IPS-18a (cell line): ENCODE results near the gene CISH.

ENCODE experiments used
- H3K27ac ChIP-seq: one replicate; pipeline ENCODE4 v1.5.1; 2013; ENCODE audit warnings: low read length
- H3K27me3 ChIP-seq: one replicate; pipeline ENCODE4 v1.6.1; 2013; ENCODE audit warnings: mild to moderate bottlenecking, low read length; ENCODE audit not compliant: control insufficient read depth, insufficient read depth
- H3K36me3 ChIP-seq: one replicate; pipeline ENCODE4 v1.6.1; 2013; ENCODE audit warnings: low read depth, low read length; ENCODE audit not compliant: control insufficient read depth
- H3K4me1 ChIP-seq: one replicate; pipeline ENCODE4 v1.6.1; 2013; ENCODE audit warnings: low read depth, low read length; ENCODE audit not compliant: control insufficient read depth
- H3K4me3 ChIP-seq: one replicate; pipeline ENCODE4 v1.5.1; 2013; ENCODE audit warnings: low read length
- H3K9ac ChIP-seq: one replicate; pipeline ENCODE4 v1.6.1; 2013; ENCODE audit warnings: mild to moderate bottlenecking, low read length, moderate library complexity
- H3K9me3 ChIP-seq: one replicate; pipeline ENCODE4 v1.6.1; 2013; ENCODE audit warnings: low read depth, low read length; ENCODE audit not compliant: control insufficient read depth

The CISH gene

GRCh38 chr3:50563867-50564266, 47.7 kb downstream of the CISH start:
- Histone ChIP-seq H3K27ac (no peak overlapping the region), H3K4me3 (no peak overlapping the region), H3K9ac (no peak overlapping the region), H3K27me3 (peaks cover 16% of the 10 kb centered on the region), H3K9me3 (no peaks in the 10 kb centered on the region), H3K4me1 (peaks cover 6% of the 10 kb centered on the region), H3K36me3 (no peaks in the 10 kb centered on the region)

- H3K4me3 ChIP-seq: no peak overlapping the region
- no peak overlapping the region for H3K9ac ChIP-seq
- H3K27ac ChIP-seq: no peak overlapping the region
- H3K27me3 ChIP-seq: peaks cover 16% of the 10 kb centered on the region
- H3K9me3 ChIP-seq: no peaks in the 10 kb centered on the region
- H3K36me3 ChIP-seq: no peaks in the 10 kb centered on the region
- peaks cover 6% of the 10 kb centered on the region for H3K4me1 ChIP-seq
These were observed 48.7 kb downstream of the CISH start for GRCh38 chr3:50562861-50563260.

GRCh38 chr3:50559702-50560101, 51.9 kb downstream of the CISH start:
- Histone ChIP-seq H3K4me3 (no peak overlapping the region), H3K9ac (no peak overlapping the region), H3K36me3 (no peaks in the 10 kb centered on the region), H3K27me3 (no peaks in the 10 kb centered on the region), H3K9me3 (no peaks in the 10 kb centered on the region), H3K27ac (no peak overlapping the region), H3K4me1 (no peaks in the 10 kb centered on the region)

GRCh38 chr3:50557915-50558314, 53.7 kb downstream of the CISH start:
- H3K36me3 ChIP-seq: no peaks in the 10 kb centered on the region
- no peaks in the 10 kb centered on the region for H3K27me3 ChIP-seq
- H3K4me3 ChIP-seq: no peak overlapping the region
- H3K9ac ChIP-seq: no peak overlapping the region
- H3K4me1 ChIP-seq: no peaks in the 10 kb centered on the region
- H3K9me3 ChIP-seq: no peaks in the 10 kb centered on the region
- H3K27ac ChIP-seq: no peak overlapping the region

DNA sequence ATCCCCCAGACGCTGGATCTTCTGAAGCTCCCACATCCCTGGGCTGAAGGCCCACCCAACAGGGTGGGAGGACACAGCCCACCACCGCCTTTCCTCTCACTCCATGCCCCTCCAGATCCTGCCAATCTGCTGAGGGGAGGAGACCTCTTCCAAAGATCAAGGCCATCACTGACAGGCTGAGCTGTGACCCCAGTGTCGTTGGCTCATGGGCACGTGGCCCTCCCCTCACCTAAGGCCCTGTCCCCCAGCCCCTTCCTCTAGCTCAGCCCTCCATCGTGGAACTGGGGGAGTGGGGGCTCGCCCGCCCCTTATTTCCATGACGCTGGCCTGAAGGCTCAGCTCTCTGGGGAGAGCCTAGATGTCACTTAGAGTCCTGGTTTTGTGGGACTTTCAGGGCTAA, 54.5 kb downstream of the CISH start:
- H3K9ac ChIP-seq: no peak overlapping the region
- no peaks in the 10 kb centered on the region for H3K9me3 ChIP-seq
- no peaks in the 10 kb centered on the region for H3K4me1 ChIP-seq
- H3K36me3 ChIP-seq: no peaks in the 10 kb centered on the region
- no peak overlapping the region for H3K4me3 ChIP-seq
- no peaks in the 10 kb centered on the region for H3K27me3 ChIP-seq
- H3K27ac ChIP-seq: no peak overlapping the region
